Measurements from ENCODE around the gene HIP1R. TPM values are rescaled to one million over a fixed set of nuclear protein-coding genes. Genes with fewer than 3 reads are reported as not detected.

Gene HIP1R
- total and polyA plus RNA-seq, 2 experiments from 2014 or later: 8.0 to 22.1 TPM

GRCh38 chr12:122862110-122862634 is 26.9 kb downstream of the HIP1R start (continued):
- TF ChIP-seq, protein P1, sequence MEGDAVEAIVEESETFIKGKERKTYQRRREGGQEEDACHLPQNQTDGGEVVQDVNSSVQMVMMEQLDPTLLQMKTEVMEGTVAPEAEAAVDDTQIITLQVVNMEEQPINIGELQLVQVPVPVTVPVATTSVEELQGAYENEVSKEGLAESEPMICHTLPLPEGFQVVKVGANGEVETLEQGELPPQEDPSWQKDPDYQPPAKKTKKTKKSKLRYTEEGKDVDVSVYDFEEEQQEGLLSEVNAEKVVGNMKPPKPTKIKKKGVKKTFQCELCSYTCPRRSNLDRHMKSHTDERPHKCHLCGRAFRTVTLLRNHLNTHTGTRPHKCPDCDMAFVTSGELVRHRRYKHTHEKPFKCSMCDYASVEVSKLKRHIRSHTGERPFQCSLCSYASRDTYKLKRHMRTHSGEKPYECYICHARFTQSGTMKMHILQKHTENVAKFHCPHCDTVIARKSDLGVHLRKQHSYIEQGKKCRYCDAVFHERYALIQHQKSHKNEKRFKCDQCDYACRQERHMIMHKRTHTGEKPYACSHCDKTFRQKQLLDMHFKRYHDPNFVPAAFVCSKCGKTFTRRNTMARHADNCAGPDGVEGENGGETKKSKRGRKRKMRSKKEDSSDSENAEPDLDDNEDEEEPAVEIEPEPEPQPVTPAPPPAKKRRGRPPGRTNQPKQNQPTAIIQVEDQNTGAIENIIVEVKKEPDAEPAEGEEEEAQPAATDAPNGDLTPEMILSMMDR (conservative IDR thresholded peaks at IDR 0.05; ENCODE audit: low read depth in 2 of 2): no peak
- TF ChIP-seq JUNB (IDR thresholded peaks at IDR 0.05; ENCODE audit: unreplicated experiment): no peak

DNA sequence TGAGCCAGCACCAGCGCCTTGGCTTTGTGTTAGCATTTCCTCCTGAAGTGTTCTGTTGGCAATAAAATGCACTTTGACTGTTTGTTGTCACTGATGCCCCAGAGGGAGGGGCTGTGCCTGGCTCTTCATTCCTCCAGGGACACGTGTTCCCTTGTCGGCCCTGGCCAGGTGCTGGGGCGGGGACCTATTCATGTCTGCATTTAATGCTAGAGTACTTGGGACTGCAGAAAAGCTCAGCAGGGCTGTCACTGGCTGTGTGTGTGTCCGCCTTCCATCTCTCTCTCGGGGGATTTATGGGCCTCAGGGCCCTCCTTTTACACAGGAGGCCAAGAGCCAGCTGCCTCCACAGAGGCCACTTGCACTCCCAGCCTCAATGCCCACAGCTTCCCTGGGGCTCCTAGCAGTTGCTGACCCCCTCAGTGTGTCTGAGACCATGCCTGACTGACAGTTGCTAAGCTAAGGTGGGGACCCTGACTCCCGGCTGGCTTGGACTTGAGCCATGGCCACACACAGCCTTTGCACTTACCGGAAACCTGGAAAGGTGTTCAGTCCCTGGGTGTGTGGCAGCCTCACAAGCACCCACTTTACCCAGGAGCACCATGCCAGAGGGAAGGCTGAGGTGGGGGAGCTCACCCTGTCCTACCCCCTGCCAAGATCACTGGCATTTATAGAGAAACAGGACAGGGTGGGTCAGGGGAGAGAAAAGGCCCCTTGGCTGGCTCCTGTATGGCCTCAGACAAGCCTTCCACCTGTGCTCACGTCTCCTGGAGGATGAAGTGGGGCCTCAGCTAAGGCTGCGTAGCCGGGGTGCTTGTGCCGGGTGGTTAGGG is 27.8 kb downstream of the HIP1R start:
- Mint-ChIP-seq H3K27ac (no peak overlapping the region), H3K36me3 (ENCODE audit: low read depth) (peaks cover 4% of the 10 kb centered on the region; the same call in 1 of the 3 replicates), H3K4me3 (no peak overlapping the region), H3K27me3 (ENCODE audit: insufficient read depth, low read depth, poor library complexity) (peaks cover 24% of the 10 kb centered on the region), H3K9me3 (no peaks in the 10 kb centered on the region), H3K4me1 (no peaks in the 10 kb centered on the region; the same call in 2 of the 3 replicates)
- no peak for DNase-seq (ENCODE audit: low spot score)
- H3K4me3 ChIP-seq: no peak overlapping the region
- peaks cover 13% of the 10 kb centered on the region for H4K20me1 ChIP-seq (replicated peaks; ENCODE audit: insufficient read depth)
- no peak for ATAC-seq
- no peak overlapping the region for H3K27ac ChIP-seq (ENCODE audit: low read depth)
- H2AFZ ChIP-seq: no peak overlapping the region
- H3K27me3 ChIP-seq (ENCODE audit: insufficient read depth): peaks cover 3% of the 10 kb centered on the region; the same call in 1 of the 2 replicates
- no peaks in the 10 kb centered on the region for H3K36me3 ChIP-seq (ENCODE audit: insufficient read depth)
- H3K79me2 ChIP-seq (replicated peaks; ENCODE audit: insufficient read depth): no peaks in the 10 kb centered on the region
- no peaks in the 10 kb centered on the region for H3K4me1 ChIP-seq (ENCODE audit: insufficient read depth)
- H3K9me2 ChIP-seq (ENCODE audit: insufficient read depth): no peaks in the 10 kb centered on the region
- H3K4me2 ChIP-seq: no peak overlapping the region
- no peaks in the 10 kb centered on the region for H3F3A ChIP-seq (replicated peaks; ENCODE audit: low read depth)
- no peak for TF ChIP-seq ZNF114 (CRISPR knock-in tag; IDR thresholded peaks at IDR 0.05)
- no peak for TF ChIP-seq JUNB (IDR thresholded peaks at IDR 0.05; ENCODE audit: unreplicated experiment)
- no peak for TF ChIP-seq ZNF462 (CRISPR knock-in tag; IDR thresholded peaks at IDR 0.05)
- no peak for TF ChIP-seq EZH2phosphoT487 (IDR thresholded peaks at IDR 0.05; ENCODE audit: unreplicated experiment)
- no peak for TF ChIP-seq EZH2 (IDR thresholded peaks at IDR 0.05; ENCODE audit: low read depth, unreplicated experiment)
- no peak for TF ChIP-seq ETS1 (IDR thresholded peaks at IDR 0.05)
- TF ChIP-seq CREB1 (CRISPR knock-in tag; IDR thresholded peaks at IDR 0.05; ENCODE audit: low read depth): no peak
- no peak for TF ChIP-seq NANOG (IDR thresholded peaks at IDR 0.05; ENCODE audit: borderline replicate concordance)
- TF ChIP-seq STAT1 (IDR thresholded peaks at IDR 0.05; ENCODE audit: unreplicated experiment): no peak
- no peak for TF ChIP-seq ZNF331 (CRISPR knock-in tag; IDR thresholded peaks at IDR 0.05; ENCODE audit: low read depth)

Measured in GM23338 (cell line).